CD4-positive, alpha-beta T cell treated with Interleukin-12 subunit alpha and Interleukin-12 subunit beta, for 1 hour (primary cell): ENCODE measurements around the gene DCAF10.
"Not testable (repeated sequence)": the region's sequence is repeated elsewhere in the genome, so short reads cannot be mapped to it uniquely, and the experiment has no call there.

Experiments
- DNase-seq: peaks from one replicate; pipeline ENCODE4 v3.0.0-alpha.2; 2020

Gene DCAF10, protein sequence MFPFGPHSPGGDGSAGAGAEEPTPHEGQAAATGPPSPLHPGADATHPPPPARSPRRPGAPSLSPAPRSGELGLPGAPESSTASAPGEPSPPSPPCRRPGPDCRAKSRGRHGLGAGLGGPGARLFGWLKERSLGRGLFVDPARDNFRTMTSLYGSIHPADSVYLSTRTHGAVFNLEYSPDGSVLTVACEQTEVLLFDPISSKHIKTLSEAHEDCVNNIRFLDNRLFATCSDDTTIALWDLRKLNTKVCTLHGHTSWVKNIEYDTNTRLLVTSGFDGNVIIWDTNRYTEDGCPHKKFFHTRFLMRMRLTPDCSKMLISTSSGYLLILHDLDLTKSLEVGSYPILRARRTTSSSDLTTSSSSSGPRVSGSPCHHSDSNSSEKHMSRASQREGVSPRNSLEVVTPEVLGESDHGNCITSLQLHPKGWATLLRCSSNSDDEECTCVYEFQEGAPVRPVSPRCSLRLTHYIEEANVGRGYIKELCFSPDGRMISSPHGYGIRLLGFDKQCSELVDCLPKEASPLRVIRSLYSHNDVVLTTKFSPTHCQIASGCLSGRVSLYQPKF

DNA sequence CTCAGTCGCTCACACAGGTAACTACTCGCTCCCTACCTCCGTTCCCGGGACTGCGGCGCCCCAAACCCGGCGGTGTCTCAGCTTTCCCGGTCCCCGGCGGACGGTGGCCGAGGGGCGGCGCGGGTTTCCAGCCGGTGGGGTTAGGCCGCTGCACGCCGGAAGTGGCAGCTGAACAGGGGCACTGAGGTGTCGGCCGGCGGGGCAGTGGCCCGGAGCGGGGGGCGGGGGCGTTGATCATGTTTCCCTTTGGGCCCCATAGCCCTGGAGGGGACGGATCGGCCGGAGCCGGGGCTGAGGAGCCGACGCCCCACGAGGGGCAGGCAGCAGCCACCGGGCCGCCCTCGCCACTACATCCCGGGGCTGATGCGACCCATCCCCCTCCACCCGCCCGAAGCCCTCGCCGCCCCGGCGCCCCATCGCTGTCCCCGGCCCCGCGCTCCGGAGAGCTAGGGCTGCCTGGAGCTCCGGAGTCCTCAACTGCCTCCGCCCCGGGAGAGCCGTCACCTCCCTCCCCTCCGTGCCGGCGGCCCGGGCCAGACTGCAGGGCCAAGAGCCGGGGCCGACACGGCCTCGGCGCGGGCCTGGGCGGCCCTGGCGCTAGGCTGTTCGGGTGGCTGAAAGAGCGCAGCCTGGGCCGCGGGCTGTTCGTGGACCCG, at the start of gene DCAF10:
DCAF10 (plus strand) TSS at position 167 of the 656 bp plus-strand sequence; CDS start at position 237, 70 bp downstream.
- peak; percentile 91 for DNase-seq

DNA sequence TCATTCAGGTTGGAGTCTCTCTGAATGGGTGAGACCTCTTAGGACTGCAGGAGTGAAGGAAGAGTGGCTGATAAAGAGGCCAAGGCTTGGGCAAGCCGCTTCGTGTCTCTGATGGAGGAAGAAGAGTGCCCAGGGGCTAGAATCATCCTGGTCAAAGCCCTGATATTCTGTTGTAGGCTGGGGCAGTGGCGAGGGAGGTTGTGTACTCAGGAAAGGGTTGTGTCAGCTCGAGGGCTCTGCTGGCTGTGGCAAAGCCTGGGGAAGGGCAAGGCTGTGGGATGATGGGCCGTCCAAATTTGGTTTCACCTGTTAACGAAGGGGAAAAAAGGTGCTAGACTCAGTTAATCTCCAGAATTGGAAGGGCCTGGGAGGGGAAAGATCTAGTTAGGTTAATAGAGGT, 49.4 kb upstream of the DCAF10 start:
- no peak for DNase-seq

DNA sequence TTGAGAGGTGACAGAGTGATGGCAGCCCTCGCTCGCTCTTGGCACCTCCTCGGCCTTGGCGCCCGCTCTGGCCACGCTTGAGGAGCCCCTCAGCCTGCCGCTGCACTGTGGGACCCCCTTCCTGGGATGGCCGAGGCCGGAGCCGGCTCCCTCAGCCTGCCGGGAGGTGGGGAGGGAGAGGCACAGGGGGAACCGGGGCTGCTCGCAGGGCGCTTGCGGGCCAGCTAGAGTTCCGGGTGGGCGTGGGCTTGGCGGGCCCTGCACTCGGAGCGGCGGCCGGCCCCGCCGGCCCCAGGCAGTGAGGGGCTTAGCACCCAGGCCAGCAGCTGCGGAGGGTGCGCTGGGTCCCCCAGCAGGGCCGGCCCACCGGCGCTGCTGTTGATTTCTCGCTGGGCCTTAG, 48.9 kb upstream of the DCAF10 start:
- DNase-seq = not testable (repeated sequence)

DNA sequence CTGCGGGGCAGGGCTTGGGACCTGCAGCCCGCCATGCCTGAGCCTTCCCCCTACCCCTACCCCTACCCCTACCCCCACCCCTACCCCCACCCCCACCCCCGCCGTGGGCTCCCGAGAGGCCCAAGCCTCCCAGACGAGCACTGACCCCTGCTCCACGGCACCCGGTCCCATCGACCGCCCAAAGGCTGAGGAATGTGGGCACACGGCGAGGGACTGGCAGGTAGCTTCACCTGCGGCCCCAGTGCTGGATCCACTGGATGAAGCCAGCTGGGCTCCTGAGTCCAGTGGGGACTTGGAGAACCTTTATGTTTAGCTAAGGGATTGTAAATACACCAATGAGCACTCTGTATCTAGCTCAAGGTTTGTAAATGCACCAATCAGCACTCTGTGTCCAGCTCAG, 48.5 kb upstream of the DCAF10 start:
- not testable (repeated sequence) for DNase-seq

DNA sequence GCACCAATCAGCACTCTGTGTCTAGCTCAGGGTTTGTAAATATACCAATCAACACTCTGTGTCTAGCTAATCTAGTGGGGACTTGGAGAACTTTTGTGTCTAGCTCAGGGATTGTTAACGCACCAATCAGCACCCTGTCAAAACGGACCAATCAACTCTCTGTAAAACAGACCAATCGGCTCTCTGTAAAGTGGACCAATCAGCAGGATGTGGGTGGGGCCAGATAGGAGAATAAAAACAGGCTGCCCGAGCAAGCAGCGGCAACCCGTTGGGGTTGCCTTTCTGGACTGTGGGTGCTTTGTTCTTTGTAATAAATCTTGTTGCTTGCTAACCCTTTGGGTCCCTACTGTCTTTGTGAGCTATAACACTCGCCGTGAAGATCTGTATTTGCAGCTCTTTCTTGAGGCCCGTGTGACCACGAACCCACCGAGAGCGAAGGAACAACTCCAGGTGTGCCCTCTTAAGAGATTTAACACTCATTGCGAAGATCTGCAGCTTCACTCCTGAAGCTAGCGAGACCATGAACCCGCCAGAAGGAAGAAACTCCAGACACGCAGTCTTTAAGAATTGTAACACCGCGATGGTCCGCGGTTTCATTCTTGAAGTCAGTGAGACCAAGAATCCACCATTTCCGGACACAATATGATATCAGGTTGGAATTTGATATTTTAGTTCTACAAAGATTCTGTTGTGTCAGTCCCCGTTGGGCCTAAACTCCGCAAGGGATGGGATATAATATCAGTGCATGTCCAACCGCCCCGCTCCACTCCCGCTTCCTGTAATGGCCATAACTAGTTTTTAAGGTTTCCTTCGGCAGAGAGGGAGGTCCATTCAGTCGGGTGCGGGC, 47.7 kb upstream of the DCAF10 start:
- DNase-seq = peak; percentile 17

DNA sequence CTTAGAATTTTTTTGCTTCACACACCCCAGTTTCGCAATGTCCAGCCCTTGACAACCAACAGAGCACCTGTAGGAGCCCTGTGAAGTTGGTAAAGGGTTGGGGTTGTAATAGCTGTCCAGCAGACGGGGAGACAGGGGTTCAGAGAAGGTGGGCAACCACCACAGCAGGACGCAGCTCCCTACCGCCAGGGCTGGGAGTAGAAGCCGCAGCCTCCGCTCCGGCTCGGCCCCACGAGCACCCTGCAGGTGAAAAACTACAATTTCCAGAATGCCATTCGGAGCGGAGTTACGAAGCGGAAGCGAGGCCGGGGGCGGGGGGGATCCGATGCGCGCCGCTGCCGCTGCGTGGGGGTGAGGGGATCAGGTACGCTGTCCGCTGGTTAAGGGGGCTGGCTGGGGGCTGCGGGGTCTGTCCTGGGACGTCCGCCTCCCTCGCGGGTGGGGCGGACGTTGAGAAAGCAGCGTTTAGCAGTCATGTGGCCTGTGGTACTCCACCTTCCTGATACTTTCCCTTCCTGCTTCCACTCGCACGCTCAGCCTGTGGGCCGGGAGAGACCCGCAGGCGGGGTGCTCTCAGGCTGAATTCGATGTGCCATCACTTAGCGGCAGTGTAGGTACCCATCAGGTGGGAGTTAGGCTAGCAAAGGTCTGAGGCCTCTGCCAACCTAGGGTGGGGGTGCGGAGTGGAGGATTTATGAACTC, 47.0 kb upstream of the DCAF10 start, which contains the start of gene TRMT10B:
TRMT10B (plus strand) TSS at position 317 of the 702 bp plus-strand sequence. CDS start 8,127 bp downstream, outside the sequence.
- peak; percentile 71 for DNase-seq

DNA sequence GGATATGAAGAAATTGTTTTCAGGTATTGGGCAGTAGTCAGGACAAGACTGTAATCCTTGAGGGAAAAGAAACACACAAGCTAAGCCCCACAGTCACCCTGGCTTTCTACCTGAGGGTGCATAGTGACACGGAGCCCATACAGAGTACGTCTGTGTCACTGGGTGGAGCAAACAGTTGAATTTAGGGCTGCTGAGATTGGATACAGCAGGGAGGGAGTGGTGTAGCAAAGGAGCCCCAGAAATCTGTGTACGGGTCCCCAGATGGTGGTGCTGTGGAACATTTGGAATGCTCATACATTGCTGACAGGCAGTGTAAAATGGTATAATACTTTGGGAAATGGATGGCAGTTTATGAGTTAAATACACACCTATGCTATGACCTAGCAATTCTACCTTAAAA, 41.9 kb upstream of the DCAF10 start:
- DNase-seq = no peak

DNA sequence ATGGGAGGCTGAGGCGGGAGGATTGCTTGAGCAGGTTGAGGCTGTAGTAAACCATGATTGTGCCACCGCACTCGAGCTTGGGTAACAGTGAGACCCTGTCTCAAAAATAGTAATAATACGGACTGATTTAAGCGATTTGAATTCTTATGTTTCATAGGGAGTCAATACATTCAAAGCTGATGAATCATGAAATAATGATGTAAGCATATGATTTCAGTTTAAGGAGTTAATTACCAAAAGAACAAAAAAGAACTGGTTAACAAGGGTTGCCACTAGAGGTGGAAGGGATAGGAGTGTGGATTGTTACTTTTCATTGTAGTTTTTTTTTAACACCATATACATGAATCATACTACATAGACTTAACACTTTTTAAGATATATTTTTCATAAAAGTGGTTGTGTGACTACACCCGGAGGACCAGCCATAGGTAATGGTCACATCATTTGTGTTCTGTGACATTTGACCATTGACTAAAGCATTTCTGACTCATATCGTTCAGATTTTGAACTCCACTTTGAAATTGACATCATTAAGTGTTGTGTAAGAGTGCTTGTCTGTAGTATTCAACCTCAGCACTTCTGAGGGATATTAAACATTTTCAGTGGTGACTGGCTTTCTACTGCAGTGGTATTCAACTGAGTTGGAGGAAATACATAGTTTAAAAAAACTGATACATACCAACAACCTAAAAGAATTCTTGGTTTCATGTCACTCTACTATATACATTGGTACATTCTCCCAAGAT, 40.0 kb upstream of the DCAF10 start:
- DNase-seq = no peak

DNA sequence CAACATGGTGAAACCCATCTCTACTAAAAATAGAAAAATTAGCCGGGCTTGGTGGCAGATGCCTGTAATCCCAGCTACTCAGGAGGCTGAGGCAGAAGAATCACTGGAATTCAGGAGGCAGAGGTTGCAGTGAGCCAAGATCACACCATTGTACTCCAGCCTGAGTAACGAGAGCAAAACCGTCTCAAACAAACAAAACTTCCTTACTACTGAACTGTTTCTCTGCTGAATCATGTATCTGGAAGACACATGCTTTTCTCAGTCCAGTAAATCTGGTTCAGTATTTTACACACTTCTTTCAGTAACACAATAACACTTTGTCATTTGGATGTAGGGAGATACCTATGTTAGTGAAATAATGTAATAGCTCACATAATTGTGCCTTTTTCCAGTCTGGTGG, 39.1 kb upstream of the DCAF10 start:
- no peak for DNase-seq

DNA sequence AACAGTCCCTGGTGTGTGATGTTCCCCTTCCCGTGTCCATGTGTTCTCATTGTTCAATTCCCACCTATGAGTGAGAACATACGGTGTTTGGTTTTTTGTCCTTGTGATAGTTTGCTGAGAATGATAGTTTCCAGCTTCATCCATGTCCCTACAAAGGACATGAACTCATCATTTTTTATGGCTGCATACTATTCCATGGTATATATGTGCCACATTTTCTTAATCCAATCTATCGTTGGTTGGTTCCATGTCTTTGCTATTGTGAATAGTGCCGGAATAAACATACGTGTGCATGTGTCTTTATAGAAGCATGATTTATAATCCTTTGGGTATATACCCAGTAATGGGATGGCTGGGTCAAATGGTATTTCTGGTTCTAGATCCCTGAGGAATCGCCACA, 35.3 kb upstream of the DCAF10 start:
- DNase-seq = not testable (repeated sequence)

DNA sequence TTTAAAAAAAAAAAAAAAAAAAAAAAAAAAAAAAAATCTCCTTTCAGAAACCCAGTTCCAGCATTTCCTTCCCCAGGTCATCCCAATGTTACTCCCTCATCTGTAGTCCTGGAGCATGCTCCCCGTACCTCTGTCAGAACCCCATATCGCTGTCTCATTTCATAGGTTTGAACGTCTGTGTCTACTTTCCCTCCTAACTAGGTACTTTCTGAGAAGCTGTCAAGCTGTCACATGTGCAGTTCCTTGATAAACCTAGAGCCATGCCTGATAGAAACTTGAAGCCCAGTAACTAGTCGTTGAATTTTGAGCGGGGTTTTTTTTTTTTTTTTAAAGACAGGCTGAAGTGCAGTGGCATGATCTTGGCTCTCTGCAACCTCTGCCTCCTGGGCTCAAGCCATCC, 31.3 kb upstream of the DCAF10 start:
- DNase-seq = no peak

DNA sequence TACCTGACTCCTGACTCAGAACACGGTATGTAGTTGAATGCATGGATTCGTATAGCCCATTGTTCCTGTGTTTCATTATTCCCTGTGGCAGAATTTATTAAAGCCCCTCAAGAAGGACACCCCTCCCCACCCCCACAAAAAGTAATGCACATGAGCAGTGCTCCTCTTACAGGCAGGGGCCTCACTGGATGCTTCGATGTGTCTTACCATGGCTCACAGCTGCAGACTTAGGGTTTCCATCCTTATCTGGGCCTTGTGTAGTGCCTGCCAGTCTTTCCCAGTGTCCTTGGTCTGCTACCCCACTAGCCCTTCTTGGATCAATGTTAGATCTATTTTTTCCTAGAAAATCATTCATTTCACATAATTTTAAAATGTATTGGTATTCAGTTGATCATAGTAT, 30.6 kb upstream of the DCAF10 start:
- DNase-seq = no peak

DNA sequence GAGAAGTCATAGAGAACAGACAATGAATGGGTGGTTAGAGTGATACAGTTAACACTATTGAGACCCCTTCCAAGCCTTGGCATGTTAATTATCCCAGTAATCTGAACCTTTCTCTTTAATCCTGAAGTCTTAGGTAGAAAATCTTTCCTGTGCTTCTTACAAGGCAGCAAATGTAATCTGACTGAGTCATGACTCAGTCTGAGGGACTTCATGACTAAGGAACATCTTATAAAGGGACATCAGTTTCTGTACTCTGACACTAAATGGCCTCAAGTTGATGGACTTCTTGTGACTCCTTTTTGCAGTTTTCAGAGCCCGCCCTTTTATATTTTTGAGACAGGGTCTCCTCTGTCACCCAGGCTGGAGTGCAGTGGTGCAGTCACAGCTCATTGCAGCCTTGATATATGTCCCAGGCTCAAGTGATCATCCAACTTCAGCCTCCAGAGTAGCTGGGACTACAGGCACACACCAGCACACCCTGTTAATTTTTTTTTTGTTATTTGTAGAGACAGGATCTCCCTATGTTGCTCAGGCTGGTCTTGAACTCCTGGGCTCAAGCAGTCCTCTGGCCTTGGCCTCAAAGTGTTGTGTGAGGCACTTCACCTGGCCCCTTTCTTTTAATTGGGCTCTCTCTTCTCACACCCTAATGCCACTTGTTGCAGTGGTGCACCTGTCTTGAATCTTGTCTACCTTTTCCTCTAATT, 25.2 kb upstream of the DCAF10 start:
- DNase-seq = no peak

DNA sequence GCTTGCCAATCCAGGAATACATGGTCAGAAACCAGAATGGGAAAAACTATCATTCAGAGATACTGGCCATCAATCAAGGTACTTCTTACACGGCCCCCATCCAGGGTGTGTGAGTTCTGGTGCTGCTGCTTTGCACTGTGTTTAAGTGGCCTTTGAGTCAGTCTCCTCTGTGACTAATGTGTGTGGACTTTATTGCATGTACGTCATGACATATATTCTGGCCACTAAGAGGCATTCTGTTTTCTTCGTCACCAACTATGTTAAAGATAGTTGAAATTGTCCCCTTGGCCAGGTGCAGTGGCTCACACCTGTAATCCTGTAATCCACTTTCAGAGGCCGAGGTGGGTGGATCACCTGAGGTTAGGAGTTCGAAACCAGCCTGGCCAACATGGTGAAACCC, 24.3 kb upstream of the DCAF10 start:
- no peak for DNase-seq

DNA sequence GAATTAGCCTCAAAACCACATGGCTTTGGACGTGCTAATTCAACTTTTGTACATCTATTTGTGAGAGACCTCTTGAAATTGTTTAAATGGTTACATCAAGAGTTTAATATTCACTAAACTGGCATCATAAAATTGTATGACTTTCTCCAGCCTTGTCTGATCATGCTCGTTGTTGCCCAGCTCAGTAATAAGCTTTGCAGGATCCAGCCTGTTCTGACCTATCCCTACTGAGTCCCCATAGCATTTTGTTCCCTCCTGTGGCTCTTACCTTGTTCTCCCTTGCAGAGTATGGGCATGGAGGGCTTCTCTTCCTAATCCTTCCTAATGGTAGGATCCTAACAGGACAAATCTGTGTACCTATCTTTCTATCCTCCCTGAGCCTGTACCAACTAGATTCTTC, 22.1 kb upstream of the DCAF10 start:
- no peak for DNase-seq

DNA sequence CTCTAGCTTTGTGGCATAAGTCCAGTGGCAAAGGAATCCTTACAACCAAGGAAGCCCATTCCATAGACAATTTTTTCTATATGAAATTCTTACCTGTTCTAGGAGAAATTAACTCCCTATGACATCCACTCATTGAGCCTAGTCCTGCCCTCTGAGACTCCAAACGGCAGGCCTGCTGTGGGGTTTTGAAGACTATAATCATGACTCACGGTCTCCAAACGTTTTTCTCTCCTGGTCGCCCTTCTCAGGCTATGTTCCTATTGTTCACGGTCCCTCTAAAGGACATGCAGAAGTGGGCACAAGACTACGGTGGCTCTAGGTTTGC, 16.3 kb upstream of the DCAF10 start:
- no peak for DNase-seq

DNA sequence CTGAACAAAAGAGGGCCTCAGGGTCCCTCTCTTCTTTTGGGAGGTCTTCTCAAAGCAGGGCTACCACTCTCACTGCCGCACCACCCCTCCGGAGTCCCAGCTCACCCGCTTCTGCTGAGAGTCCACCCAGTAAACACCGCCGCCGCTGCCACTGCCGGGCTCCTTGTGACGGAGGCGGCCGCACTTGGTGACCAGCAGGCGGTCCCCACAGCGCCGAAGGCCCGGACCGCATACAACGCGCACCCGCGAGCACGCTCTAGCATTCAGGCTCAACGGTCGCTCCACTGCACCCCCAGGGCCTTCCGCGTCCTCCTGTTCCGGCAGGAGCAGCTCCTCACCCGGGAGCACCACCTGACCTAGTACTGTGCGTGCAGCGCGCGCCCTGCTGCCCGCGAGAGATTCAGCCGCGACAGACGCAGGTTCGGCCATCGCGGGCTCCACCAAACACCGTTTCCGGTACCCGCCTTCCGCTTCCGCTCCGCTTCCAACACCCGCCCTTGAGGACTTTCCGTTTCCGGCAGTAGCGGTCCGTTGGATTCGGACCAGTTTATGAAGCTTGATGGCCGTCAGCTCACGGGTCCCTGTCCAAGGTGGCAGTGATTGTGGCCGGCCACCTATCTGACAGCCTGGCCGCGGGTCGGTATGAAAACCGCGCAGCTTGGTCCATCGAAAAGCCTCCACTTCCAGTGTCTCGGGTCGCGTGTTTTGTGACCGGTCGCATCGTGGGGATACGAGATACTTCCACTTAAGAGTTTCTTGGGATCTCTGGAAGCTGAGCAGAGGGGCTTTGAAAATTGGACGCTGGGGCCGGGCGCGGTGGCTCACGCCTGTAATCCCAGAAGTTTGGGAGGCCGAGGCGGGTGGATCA, 15.7 kb upstream of the DCAF10 start, which contains the start of gene EXOSC3:
EXOSC3 (minus strand) TSS at position 449 of the 868 bp plus-strand sequence; CDS start at position 429, 20 bp downstream.
- DNase-seq = peak; percentile 87

DNA sequence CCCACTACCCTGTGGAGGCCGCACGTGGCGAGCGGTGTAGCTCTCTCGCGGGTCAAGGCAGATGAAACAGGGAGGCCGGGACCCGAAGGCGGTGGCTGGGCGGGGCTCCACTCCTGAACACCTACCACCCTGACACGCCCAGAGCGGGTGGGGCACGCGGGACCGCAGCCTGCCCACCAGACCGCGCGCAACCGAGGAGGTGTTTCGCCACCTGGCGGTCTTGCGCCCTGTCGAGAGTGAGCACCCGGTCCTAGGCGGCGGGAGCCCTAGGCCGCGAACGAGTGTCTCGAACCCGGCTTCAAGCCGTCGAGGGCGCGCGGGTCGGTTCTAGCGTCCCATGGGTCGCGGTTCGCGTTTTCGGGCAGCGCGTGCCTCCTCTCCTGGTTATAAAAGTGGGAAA, 13.5 kb upstream of the DCAF10 start:
- DNase-seq = no peak

DNA sequence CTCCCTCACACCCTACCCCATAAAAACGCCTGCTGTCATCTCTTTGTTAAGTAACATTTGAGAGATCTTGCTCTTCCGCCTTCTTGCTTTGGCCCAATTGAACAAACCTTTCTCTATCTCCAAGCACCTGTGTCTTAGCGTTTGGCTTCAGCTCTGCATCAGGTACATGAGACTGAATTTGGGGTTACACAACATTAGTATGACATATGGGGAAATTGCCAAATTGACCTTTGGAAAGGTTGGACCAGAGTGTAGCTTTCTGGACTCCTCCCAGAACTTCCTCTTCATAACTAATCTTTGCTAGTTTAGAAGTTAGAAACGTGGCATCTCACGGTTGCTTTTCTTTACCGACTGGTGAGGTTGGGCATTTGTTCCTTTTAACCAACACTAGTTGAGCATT, 12.3 kb upstream of the DCAF10 start:
- DNase-seq = no peak

DNA sequence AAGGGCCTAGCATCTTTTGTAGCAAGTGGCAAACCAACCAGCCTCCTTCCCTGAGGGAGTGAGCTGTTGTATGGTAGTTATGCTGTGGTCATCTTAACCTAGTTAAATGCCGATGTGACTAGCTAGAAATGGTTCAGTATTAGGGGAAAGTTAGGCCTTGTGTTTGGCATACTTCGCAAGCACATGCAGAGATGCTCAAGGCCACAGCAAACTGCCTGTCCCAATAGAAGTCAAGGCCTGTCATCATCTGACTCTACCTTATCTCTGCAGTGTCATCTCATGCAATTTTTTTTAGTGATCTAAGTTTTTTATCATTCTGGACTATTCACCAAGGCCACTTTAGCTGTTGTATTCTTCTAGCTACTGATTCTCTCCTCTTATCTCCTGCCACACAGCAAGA, 10.5 kb upstream of the DCAF10 start:
- DNase-seq = no peak
